Right renal pelvis (tissue), 4 donors: ENCODE measurements around the gene DUSP16. TPM values are rescaled to one million over a fixed set of nuclear protein-coding genes. Genes with fewer than 3 reads are reported as not detected.

Source experiments
- DNase-seq, 4 donors: peaks; one replicate each; pipeline ENCODE4 v3.0.0-alpha.2; 2013; ENCODE audit warnings: low read depth in 4 of 4, low spot score in 3 of 4, missing footprints in 1 of 4
- polyA plus RNA-seq, 4 donors: library from polyadenylated mRNA; unstranded; fragments of 120-200 nt; gene quantifications; one replicate each; pipeline ENCODE4 v1.2.1, GENCODE V29; 2013; ENCODE audit not compliant: insufficient read length in 4 of 4

Gene DUSP16
- polyA plus RNA-seq, 4 donors, result 25.1 to 28.7 (median 26.0) TPM

- no peak for DNase-seq
Measured at GRCh38 chr12:12447236-12447635, 115.4 kb downstream of the DUSP16 start.

- DNase-seq, result no peak
Measured at GRCh38 chr12:12446786-12447185, 115.9 kb downstream of the DUSP16 start.

GRCh38 chr12:12445882-12446181 lies 116.8 kb downstream of the DUSP16 start:
- DNase-seq, result no peak

GRCh38 chr12:12445165-12445881 lies 117.3 kb downstream of the DUSP16 start:
- DNase-seq, result no peak

GRCh38 chr12:12443431-12443878 lies 119.2 kb downstream of the DUSP16 start:
- peak; percentile 7 to 31 (median 18) for DNase-seq

- no peak for DNase-seq
Measured at GRCh38 chr12:12442548-12443071, 120.1 kb downstream of the DUSP16 start.

- DNase-seq, result no peak
Measured at GRCh38 chr12:12441843-12442461, 120.7 kb downstream of the DUSP16 start.

- no peak for DNase-seq
Measured at GRCh38 chr12:12441429-12441807, 121.2 kb downstream of the DUSP16 start.

- no peak for DNase-seq
Measured at GRCh38 chr12:12440784-12441428, 121.8 kb downstream of the DUSP16 start.

GRCh38 chr12:12439636-12440035 lies 123.0 kb downstream of the DUSP16 start:
- no peak for DNase-seq

- DNase-seq, result no peak
Measured at GRCh38 chr12:12436831-12437345, 125.8 kb downstream of the DUSP16 start.

- no peak for DNase-seq
Measured at GRCh38 chr12:12433203-12433731, 129.4 kb downstream of the DUSP16 start.

- no peak for DNase-seq
Measured at GRCh38 chr12:12432364-12432763, 130.3 kb downstream of the DUSP16 start.

GRCh38 chr12:12428961-12429657 lies 133.6 kb downstream of the DUSP16 start:
- DNase-seq, result no peak

- DNase-seq, result no peak
Measured at GRCh38 chr12:12428047-12428446, 134.6 kb downstream of the DUSP16 start.

GRCh38 chr12:12427568-12427967 lies 135.1 kb downstream of the DUSP16 start:
- DNase-seq, result no peak

GRCh38 chr12:12425616-12426015 lies 137.0 kb downstream of the DUSP16 start:
- no peak for DNase-seq

GRCh38 chr12:12425001-12425400 lies 137.7 kb downstream of the DUSP16 start:
- no peak for DNase-seq
